ENCODE measurements around the gene HOXB7. TPM values are rescaled to one million over a fixed set of nuclear protein-coding genes. Genes with fewer than 3 reads are reported as not detected.

Gene HOXB7
- total RNA-seq, 1 experiment from 2014 or later: not detected

DNA sequence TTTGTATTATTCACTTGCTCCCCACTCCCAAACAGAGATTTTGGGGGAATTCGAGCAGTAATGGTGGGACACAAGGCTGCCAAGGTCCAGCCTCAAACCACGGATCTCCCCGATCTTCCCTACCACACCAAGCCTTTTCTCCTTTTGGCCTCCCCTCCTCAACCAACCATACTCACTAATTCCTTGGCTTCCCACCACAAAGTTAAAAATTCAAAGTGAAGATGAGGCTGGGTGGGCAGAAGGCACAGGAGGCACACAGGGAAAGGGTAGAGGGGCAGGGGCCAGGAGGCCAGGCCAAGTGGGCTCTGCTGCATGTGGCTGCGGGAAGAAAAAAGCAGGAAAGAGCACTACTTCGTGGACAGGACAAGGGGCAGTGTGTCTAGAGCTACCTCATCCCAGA is 47.9 kb downstream of the HOXB7 start:
- Histone ChIP-seq H2BK12ac (ENCODE audit: insufficient read length, low read depth, low read length) (no peak overlapping the region), H3K27ac (ENCODE audit: insufficient read length, low read depth, low read length) (no peak overlapping the region), H3K18ac (ENCODE audit: insufficient read length, low read depth, low read length) (no peak overlapping the region), H3K4me2 (ENCODE audit: insufficient read depth, insufficient read length, low read length) (no peak overlapping the region), H3K79me2 (ENCODE audit: insufficient read depth, low read length) (no peaks in the 10 kb centered on the region), H3K9me3 (ENCODE audit: control insufficient read depth, low read depth, low read length) (no peaks in the 10 kb centered on the region), H3K79me1 (ENCODE audit: insufficient read depth, low read depth, low read length, poor library complexity, severe bottlenecking) (no peaks in the 10 kb centered on the region), H2BK15ac (ENCODE audit: low read depth, low read length) (no peak overlapping the region), H4K5ac (ENCODE audit: insufficient read length, low read depth, low read length) (no peak overlapping the region), H3K4me1 (ENCODE audit: insufficient read depth, low read length) (peaks cover 2% of the 10 kb centered on the region; the same call in 1 of the 2 replicates), H4K91ac (ENCODE audit: insufficient read length, low read depth, low read length) (no peak overlapping the region), H3T11ph (ENCODE audit: low read length) (no peak overlapping the region), H4K8ac (replicated peaks; ENCODE audit: insufficient read length, low read depth, low read length) (no peak overlapping the region), H2AK5ac (ENCODE audit: insufficient read length, low read length) (no peak overlapping the region), H3K14ac (ENCODE audit: insufficient read depth, low read length) (no peak overlapping the region), H3K23me2 (ENCODE audit: insufficient read length, low read depth, low read length, poor library complexity, severe bottlenecking) (no peaks in the 10 kb centered on the region), H3K27me3 (ENCODE audit: insufficient read depth, low read length) (peaks cover 99% of the 10 kb centered on the region), H3K23ac (ENCODE audit: insufficient read length, low read depth, low read length) (no peak overlapping the region), H3K9ac (ENCODE audit: extremely low read depth, insufficient read length, low read length) (no peak overlapping the region), H2BK20ac (ENCODE audit: low read depth, low read length, poor library complexity, severe bottlenecking) (no peak overlapping the region), H2BK120ac (ENCODE audit: low read depth, low read length, poor library complexity, severe bottlenecking) (no peak overlapping the region), H4K20me1 (ENCODE audit: control insufficient read depth, insufficient read depth, insufficient read length) (peaks cover 2% of the 10 kb centered on the region), H3K4ac (ENCODE audit: low read depth, low read length) (no peak overlapping the region), H2AFZ (ENCODE audit: low read length) (no peak overlapping the region), H2BK5ac (ENCODE audit: insufficient read length, low read length) (no peak overlapping the region), H3K56ac (ENCODE audit: insufficient read length, low read depth, low read length) (no peak overlapping the region)
- H3K4me1 Mint-ChIP-seq: peaks cover 0 to 10% of the 10 kb centered on the region in 2 experiments; a peak in 3 of 4 replicates
- TF ChIP-seq, protein P1, sequence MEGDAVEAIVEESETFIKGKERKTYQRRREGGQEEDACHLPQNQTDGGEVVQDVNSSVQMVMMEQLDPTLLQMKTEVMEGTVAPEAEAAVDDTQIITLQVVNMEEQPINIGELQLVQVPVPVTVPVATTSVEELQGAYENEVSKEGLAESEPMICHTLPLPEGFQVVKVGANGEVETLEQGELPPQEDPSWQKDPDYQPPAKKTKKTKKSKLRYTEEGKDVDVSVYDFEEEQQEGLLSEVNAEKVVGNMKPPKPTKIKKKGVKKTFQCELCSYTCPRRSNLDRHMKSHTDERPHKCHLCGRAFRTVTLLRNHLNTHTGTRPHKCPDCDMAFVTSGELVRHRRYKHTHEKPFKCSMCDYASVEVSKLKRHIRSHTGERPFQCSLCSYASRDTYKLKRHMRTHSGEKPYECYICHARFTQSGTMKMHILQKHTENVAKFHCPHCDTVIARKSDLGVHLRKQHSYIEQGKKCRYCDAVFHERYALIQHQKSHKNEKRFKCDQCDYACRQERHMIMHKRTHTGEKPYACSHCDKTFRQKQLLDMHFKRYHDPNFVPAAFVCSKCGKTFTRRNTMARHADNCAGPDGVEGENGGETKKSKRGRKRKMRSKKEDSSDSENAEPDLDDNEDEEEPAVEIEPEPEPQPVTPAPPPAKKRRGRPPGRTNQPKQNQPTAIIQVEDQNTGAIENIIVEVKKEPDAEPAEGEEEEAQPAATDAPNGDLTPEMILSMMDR (conservative IDR thresholded peaks at IDR 0.05): no peak
- peaks cover 0 to 3% of the 10 kb centered on the region in 2 experiments; a peak in 2 of 5 replicates for H3K9me3 Mint-ChIP-seq
- no peak overlapping the region for H3K4me3 Mint-ChIP-seq
- peaks cover 61% of the 10 kb centered on the region for H3K27me3 Mint-ChIP-seq (ENCODE audit: low read depth)
- no peak overlapping the region for H3K27ac Mint-ChIP-seq
- no CpG with 5 or more reads among the region's 5 CpGs for WGBS (ENCODE audit: extremely low coverage, insufficient read length, low lambda C conversion rate)
- peaks cover 0 to 2% (median 0%) of the 10 kb centered on the region in 3 experiments; a peak in 2 of 7 replicates for H3K36me3 Mint-ChIP-seq (ENCODE audit: insufficient read depth in 1 of 3, low read depth in 3 of 3)
- no peak for DNase-seq

Data from H9 (cell line).